ENCODE data around the gene FBXO40. TPM values are rescaled to one million over a fixed set of nuclear protein-coding genes. Genes with fewer than 3 reads are reported as not detected.

Gene FBXO40
- total and polyA plus RNA-seq, 2 donors, result not detected

- H3K4me3 ChIP-seq (ENCODE audit: low read depth, low read length), result no peak within 1 kb of the TSS
These were observed 67.4 kb downstream of the FBXO40 start, which contains the start of gene HCLS1 for GRCh38 chr3:121660356-121661171. TSS of gene HCLS1 (minus strand) at chr3:121660903. CDS start at chr3:121658347, 2,556 bp downstream.

GRCh38 chr3:121661376-121661775, 68.2 kb downstream of the FBXO40 start:
- 86% methylated on average over 6 of the region's 6 CpGs for WGBS
- H3K36me3 ChIP-seq (ENCODE audit: insufficient read depth), result peaks cover 4% of the 10 kb centered on the region
- no peak overlapping the region for H3K4me3 ChIP-seq (ENCODE audit: low read depth, low read length)
- H3K27ac ChIP-seq (ENCODE audit: low read depth), result no peak overlapping the region
- no peak for DNase-seq (ENCODE audit: extremely low spot score)
- no peaks in the 10 kb centered on the region for H3K4me1 ChIP-seq (ENCODE audit: insufficient read depth)

More at GRCh38 chr3:121660356-121661171, 67.4 kb downstream of the FBXO40 start, which contains the start of gene HCLS1:
- whole genome bisulfite sequencing, result 65% methylated on average over 9 of the region's 9 CpGs
- Histone ChIP-seq H3K4me1 (ENCODE audit: insufficient read depth) (no peaks in the 10 kb centered on the region), H3K27ac (ENCODE audit: low read depth) (peak within 1 kb of the TSS; percentile 11), H3K36me3 (ENCODE audit: insufficient read depth) (no peaks in the 10 kb centered on the region)
- DNase-seq (ENCODE audit: extremely low spot score), result no peak

GRCh38 chr3:121662742-121663141, 69.6 kb downstream of the FBXO40 start:
- no peak overlapping the region for H3K4me3 ChIP-seq (ENCODE audit: low read depth, low read length)
- H3K4me1 ChIP-seq (ENCODE audit: insufficient read depth), result no peaks in the 10 kb centered on the region
- peaks cover 4% of the 10 kb centered on the region for H3K36me3 ChIP-seq (ENCODE audit: insufficient read depth)
- no peak overlapping the region for H3K27ac ChIP-seq (ENCODE audit: low read depth)
- DNase-seq (ENCODE audit: extremely low spot score), result no peak

GRCh38 chr3:121663171-121663847, 70.1 kb downstream of the FBXO40 start:
- H3K27ac ChIP-seq (ENCODE audit: low read depth), result no peak overlapping the region
- H3K4me1 ChIP-seq (ENCODE audit: insufficient read depth), result no peaks in the 10 kb centered on the region
- no peak for DNase-seq (ENCODE audit: extremely low spot score)
- WGBS, result 67% methylated on average over 2 of the region's 2 CpGs
- H3K36me3 ChIP-seq (ENCODE audit: insufficient read depth), result peaks cover 8% of the 10 kb centered on the region
- H3K4me3 ChIP-seq (ENCODE audit: low read depth, low read length), result no peak overlapping the region

- no peak overlapping the region for H3K27ac ChIP-seq (ENCODE audit: low read depth)
- H3K4me3 ChIP-seq (ENCODE audit: low read depth, low read length), result no peak overlapping the region
- peaks cover 8% of the 10 kb centered on the region for H3K36me3 ChIP-seq (ENCODE audit: insufficient read depth)
- WGBS, result 75% methylated on average over 2 of the region's 2 CpGs
- no peak for DNase-seq (ENCODE audit: extremely low spot score)
- H3K4me1 ChIP-seq (ENCODE audit: insufficient read depth), result no peaks in the 10 kb centered on the region
These were observed 72.3 kb downstream of the FBXO40 start for GRCh38 chr3:121665488-121665887.

GRCh38 chr3:121667333-121667732, 74.2 kb downstream of the FBXO40 start:
- H3K36me3 ChIP-seq (ENCODE audit: insufficient read depth), result peaks cover 11% of the 10 kb centered on the region

GRCh38 chr3:121670676-121671075, 77.5 kb downstream of the FBXO40 start:
- Histone ChIP-seq H3K36me3 (ENCODE audit: insufficient read depth) (peaks cover 11% of the 10 kb centered on the region), H3K4me3 (ENCODE audit: low read depth, low read length) (no peak overlapping the region), H3K4me1 (ENCODE audit: insufficient read depth) (no peaks in the 10 kb centered on the region), H3K27ac (ENCODE audit: low read depth) (no peak overlapping the region)
- DNase-seq (ENCODE audit: extremely low spot score), result no peak

More at GRCh38 chr3:121667333-121667732, 74.2 kb downstream of the FBXO40 start:
- Histone ChIP-seq H3K4me1 (ENCODE audit: insufficient read depth) (no peaks in the 10 kb centered on the region), H3K27ac (ENCODE audit: low read depth) (no peak overlapping the region), H3K4me3 (ENCODE audit: low read depth, low read length) (no peak overlapping the region)
- no peak for DNase-seq (ENCODE audit: extremely low spot score)
- WGBS, result 74% methylated on average over 4 of the region's 4 CpGs

GRCh38 chr3:121677141-121677540, 84.0 kb downstream of the FBXO40 start:
- no peak overlapping the region for H3K4me3 ChIP-seq (ENCODE audit: low read depth, low read length)
- DNase-seq (ENCODE audit: extremely low spot score), result no peak
- no peak overlapping the region for H3K27ac ChIP-seq (ENCODE audit: low read depth)
- WGBS, result 97% methylated on average over 2 of the region's 2 CpGs
- peaks cover 5% of the 10 kb centered on the region for H3K36me3 ChIP-seq (ENCODE audit: insufficient read depth)
- no peaks in the 10 kb centered on the region for H3K4me1 ChIP-seq (ENCODE audit: insufficient read depth)

Small RNA genes lying within 50 kb of the gene (small RNA-seq; reads per million reads assigned to genes)
- gene RNU4-62P, result not detected

Other genes starting within 250 kb of the FBXO40 start
- 7.3 TPM for gene POLQ, start 47.4 kb upstream of the FBXO40 start, total RNA-seq
- gene POLQ, start 47.4 kb upstream of the FBXO40 start, polyA plus RNA-seq, result 0.11 TPM
- not detected for gene ARGFX, start 25.4 kb upstream of the FBXO40 start, total RNA-seq
- gene ARGFX, start 25.4 kb upstream of the FBXO40 start, polyA plus RNA-seq, result not detected
- gene HCLS1, start 67.5 kb downstream of the FBXO40 start, total RNA-seq, result 11.6 TPM
- 44.9 TPM for gene HCLS1, start 67.5 kb downstream of the FBXO40 start, polyA plus RNA-seq
- gene GOLGB1, start 156.4 kb downstream of the FBXO40 start, total RNA-seq, result 95.0 TPM
- 19.6 TPM for gene GOLGB1, start 156.4 kb downstream of the FBXO40 start, polyA plus RNA-seq
- 41.1 TPM for gene IQCB1, start 241.7 kb downstream of the FBXO40 start, total RNA-seq
- gene IQCB1, start 241.7 kb downstream of the FBXO40 start, polyA plus RNA-seq, result 13.0 TPM
- gene EAF2, start 241.8 kb downstream of the FBXO40 start, total RNA-seq, result 16.4 TPM
- 5.5 TPM for gene EAF2, start 241.8 kb downstream of the FBXO40 start, polyA plus RNA-seq